SIG-M5 (cell line): Measurements from ENCODE around the gene CLNK.
"Not testable (repeated sequence)": the region's sequence is repeated elsewhere in the genome, so short reads cannot be mapped to it uniquely, and the experiment has no call there.

ENCODE experiments used
- DNase-seq: peaks from one replicate; lab custom pipeline; 2025; lab: John Stamatoyannopoulos, UW

The CLNK gene

GRCh38 chr4:10662937-10663336, 21.6 kb downstream of the CLNK start:
- no peak for DNase-seq

DNA sequence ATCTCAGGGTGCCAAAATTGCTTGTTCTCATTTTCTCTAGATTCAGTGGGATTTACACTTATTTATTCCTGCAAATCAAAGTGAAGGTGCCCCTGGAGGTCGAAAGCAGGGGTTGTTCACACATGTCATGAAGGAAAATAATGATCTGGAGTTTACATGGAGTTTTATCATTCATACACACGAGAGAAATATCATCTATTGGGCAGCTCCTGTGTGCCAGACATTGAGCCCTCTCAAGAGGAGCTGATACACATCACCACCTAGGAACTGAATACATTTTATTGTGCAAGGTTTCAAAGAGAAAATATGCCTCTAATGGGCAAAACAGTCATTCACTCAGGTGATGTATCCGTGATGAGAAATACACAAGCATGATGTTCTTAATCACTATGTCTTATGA, 23.5 kb downstream of the CLNK start:
- DNase-seq, result no peak

GRCh38 chr4:10659251-10659650, 25.3 kb downstream of the CLNK start:
- no peak for DNase-seq

DNA sequence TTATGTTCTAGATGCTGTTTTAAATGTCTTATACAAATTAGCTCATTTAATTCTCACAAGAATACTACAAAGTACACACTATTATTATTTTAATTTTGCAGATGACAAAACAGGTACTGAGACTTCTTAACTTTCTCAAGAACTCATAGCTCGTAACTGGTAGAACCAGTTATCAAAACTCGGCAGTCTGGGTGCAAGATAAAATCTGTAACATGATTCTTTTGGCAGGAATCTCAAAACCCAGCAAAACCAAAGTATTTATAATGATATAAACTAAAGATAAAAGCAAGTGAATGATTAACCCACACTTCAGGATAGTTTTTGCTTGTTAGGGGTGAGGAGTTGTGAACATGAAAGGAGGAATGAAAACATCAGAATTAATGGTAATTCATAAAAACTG, 27.6 kb downstream of the CLNK start:
- DNase-seq, result no peak

GRCh38 chr4:10656420-10656819, 28.1 kb downstream of the CLNK start:
- no peak for DNase-seq

- no peak for DNase-seq
Observed at GRCh38 chr4:10655968-10656367, 28.6 kb downstream of the CLNK start.

- DNase-seq, result no peak
Observed at GRCh38 chr4:10648479-10648878, 36.1 kb downstream of the CLNK start.

DNA sequence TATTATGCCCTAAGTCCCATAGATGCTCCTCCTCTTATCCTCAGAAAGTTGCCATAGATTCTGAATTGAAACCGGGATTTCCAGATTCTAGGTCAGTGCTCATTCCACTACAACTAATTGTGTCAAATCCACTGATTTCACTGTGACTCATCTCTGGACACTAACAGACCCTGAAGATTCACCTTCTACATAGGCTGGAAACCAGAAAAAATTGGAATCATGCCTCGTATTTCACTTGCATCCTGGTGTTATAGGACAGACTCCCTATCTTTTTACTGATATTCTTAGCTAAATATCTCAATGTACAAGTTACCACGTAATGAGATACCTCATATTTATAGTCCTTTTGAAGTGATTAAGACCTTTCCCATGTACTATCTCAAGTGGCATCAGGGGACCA, 36.7 kb downstream of the CLNK start:
- no peak for DNase-seq

DNA sequence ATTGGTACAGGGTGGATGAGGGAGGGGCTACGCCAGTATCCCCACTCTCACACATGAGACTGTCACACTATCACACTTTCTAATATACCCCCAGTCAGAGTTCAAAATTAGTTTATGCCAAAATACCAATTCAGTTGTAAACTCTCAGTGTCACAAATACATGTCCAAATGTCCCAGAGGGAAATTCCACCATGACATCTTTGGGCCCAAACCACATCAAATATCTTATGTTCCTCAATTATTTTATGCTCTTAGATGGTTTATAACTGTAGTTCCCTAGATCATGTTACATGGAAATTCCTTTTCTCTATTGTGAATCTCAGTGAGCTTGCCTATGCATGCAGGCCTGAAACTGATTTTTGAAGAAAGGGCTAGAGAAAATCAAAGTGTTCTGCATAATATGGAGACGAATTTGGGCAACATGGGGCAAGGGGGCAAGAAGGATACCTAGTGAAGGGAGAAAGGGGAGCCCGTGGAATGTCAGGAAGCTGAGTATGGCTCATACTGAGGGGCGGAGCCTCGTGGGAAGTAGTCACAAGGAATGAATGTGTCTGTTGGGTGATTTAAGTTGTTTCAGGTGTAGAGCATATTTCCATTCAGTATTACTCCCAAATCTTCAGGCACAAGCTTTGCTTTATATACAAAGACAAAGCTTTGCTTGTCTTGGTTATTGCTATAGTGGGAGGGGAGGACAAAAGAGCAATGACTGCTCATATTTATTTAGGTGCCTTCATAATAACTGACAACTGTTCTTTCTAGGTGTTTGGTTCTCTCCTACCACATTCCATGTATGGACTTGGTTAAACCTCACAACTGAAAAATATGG, 40.8 kb downstream of the CLNK start:
- no peak for DNase-seq

DNA sequence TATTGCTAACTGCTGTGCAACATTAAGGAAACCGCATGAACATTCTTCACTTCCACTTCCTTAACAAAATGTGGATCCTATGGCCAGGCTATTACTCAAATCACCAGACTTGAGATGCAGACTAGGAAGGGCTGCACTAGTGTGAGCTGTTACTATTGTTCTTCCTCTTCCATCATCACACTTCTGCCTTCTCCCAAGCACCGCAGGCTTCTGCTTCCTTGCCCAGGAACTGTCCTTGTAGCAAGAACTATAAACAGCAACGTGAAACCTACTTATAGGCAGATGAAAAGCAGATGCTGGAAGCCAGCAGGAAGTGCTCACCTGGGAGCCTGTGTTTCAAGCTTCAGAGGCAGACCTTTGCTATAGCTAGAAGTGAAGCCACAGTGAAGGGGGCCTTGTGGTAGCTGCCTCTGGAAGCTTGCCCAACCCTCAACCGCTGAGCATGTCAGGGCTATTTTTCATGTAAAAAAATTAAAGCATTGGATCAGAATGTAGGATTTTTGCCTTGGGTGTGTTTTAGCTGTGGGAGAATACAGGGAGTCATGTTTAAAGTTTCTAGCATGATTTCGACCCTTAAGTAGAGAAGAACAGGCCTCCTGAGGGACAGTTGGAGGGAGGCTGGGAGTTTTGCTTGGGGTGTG, 43.9 kb downstream of the CLNK start:
- no peak for DNase-seq

DNA sequence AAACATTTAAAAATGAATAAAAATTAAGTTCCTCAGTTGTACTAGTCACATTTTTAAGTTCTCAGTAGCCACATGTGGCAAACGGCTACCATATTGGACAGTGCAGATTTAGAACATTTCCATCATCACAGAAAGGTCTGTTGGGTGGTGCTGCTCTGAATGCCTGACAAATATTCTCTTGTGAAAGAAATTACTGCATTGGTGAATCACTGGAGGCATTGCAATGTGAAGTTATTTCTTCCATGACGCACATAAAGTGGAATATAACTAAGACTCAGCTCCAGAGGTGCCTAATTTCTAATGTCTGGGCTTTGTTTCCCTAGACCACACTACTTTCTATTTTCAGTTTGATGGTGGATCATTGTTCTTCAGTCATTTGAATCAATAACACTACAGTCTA, 44.9 kb downstream of the CLNK start:
- DNase-seq, result no peak

DNA sequence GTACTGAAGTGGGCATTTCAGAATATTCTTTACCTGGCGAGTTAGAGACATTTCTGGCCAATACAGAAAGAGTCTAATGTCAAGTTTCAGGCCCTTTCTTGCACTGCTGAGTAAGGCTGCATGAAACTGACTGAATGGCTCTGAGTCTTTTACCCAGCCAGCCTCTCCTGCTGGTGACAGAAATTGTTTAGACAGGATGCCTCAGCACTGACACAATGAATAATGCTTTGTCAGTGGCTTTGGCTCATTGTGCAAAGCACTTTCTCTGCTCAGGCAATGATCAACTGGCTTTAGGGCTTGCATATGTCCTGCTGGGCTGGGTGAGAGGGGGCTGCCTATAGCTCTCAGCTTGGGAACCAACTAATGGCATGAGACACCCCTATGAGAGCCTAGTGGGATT, 45.5 kb downstream of the CLNK start:
- no peak for DNase-seq

DNA sequence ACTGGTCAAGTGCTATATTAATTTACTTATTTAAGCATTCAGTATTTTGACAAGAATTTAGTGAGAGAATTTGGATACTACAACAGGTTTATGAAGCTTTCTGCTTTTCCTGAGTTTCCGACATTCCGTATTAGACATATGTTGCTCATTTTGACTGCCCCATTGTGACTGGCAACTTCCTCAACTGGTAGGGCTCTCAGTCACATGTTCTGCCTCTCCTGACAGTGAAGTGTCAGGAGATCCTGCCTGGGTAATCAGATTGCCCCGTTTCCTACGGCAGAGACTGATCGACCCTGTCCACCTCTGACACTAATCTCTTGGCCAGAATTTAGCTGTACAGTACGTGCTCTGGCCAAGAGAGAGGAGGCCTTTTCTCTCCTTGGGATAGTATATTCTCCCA, 49.5 kb downstream of the CLNK start:
- DNase-seq, result no peak

DNA sequence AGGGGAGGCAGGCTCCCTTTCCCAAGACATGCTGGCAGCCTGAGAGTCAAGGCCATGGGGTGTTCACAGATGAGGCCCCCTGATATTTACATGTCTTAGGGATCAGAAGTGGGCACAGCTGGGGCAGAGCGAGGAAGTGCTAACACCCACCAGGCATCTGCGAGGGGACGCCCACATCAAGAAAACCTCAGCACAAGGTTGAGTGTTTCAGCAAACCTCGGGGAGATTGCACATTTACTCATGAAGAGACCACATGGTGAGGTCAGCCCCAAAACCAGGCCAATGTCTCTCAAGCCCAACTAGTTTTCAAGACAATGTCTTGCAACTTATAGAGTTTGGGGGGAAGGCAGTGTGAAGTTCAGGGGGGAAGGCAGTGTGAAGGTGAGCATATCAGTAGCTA, 55.2 kb downstream of the CLNK start:
- no peak for DNase-seq

DNA sequence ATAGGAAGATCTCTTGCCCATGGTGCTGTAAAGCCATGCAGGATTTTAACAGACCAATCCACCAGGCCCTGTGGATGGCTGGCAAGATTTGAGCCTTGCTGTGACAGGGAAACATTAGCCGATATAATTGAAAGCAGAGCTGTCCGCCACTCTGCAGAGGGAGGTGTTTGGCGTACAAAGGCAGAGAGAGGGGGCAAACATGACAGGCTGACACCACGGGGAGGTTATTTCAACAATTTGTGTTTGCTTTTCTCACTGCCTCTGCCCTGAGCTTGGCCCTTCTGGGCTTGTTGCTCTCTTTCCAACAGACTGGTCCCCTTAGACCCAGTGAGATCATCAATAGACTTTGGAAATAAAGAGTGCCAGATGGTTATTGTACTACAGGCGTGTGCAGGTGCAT, 59.4 kb downstream of the CLNK start:
- no peak for DNase-seq

DNA sequence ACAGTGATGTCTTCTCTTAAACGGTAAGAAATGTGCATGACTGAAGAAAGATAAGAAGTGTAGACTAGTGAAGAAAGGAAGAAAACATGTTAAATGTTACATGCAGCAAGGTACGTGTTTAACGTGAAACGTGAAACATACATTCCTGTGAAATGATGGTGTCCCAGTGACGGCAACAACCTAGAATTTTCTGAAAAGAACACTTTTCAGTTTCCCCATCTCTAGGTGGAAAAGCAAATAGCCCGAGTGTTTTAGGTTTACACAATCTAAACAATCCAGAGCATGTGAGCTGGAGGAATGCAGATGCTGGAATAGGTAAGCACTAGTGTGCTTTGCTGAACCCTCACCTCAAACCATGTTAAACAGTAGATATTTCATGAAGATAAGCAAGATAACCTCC, 60.7 kb downstream of the CLNK start:
- no peak for DNase-seq

DNA sequence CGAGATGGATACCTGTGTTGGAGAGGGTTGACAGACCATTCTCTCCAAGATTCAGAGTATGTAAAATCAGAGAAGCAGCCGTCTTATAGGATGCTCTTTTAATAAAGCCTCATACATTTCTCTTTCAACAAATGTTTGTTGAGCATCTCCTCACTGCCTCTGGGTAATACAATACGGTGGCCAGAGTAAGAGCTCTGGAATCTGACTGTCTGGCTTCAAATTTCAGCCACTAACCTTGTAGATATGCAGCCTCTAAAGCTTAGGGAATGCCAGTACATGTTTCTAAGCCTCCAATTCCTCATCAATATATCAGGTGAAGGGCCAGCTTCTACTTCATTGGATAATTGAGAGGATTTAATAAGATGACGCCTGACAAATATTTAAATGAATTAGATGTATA, 61.3 kb downstream of the CLNK start:
- no peak for DNase-seq

DNA sequence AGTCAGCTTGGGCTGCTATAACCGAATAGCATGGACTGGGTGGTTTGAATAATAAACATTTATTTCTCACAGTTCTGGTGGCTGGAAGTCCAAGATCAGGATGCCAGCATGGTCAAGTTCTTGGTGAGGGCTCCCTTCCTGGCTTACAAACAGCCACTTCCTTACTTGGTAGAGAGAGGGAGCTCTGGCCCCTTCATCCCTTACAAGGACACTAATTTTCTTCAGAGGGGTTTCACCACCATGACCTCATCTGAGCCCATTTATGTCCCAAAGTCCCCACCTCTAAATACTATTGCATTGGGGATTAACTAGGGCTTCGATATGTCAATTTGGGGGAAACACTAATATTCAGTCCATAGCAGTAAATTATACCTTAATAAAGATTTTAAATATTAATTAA, 61.8 kb downstream of the CLNK start:
- DNase-seq, result no peak

DNA sequence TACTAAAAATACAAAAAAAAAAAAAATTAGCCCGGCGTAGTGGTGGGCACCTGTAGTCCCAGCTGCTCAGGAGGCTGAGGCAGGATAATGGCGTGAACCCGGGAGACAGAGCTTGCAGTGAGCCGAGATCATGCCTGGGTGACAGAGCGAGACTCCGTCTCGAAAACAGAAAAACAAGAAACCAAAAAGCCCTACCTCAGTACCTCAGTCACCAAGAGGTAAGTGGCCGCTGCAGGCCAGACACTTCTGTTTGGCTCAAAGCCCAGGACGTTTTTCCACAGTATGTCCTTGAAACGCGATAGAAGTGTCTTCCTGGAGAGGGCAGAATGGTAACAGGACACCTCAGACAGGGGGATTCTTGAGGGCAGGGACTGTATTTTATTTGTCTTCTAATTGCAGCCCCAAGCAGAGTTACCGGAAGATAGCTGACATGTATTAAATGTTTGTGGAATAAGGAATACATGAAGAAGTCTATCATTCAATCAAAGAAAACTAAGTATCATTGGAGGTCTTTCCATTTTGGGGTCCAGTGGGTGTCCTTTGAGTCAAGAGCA, 63.6 kb downstream of the CLNK start:
- DNase-seq, result no peak

GRCh38 chr4:10619855-10620254, 64.7 kb downstream of the CLNK start:
- DNase-seq, result no peak

- no peak for DNase-seq
Observed at GRCh38 chr4:10619220-10619619, 65.3 kb downstream of the CLNK start.

GRCh38 chr4:10614926-10615325, 69.6 kb downstream of the CLNK start:
- DNase-seq, result not testable (repeated sequence)

- DNase-seq, result no peak
Observed at GRCh38 chr4:10613926-10614478, 70.6 kb downstream of the CLNK start.
